Measurements from ENCODE around the gene BCOR.

The BCOR gene

DNA sequence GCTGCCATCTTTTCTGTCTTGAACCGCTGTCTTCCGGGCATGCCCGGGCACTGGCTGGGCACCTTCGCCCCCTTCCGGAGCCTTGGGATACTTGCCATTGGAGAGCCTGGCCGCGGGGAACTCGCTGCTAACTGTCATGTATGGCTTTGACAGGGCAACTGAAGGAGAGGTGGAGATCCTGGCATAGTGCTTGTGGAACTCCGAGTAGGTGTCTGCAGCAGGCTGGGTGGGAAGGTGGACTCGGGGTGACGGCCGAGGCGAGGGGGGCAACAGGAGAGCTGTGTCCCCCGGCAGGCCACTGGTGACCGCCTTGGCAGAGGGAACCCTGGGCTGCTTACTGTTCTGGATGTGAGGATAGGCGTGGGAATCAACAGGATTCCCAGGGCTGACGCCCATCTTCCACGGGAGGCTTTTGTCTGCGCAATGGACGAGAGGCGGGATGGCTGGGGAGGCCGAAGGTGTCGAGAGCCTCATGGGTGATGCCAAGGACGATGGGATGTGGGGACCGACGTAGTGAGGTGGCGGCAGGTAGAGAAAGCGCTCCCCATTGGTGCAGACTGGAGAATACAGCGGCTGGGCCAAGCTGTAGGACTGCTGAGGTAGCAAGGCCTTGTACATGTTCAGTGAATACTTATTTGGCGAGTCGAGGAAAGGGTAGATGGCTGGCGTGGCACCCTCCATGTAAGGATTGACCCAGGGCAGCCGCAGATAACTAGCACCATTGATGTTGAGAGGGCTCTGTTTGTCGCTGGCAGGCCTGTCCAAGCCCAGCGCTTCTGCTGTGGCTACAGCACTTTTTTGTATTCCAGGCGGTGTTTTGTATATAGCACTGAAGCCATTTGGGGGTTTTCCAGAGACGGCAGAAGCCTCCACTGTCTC lies 23.4 kb downstream of the BCOR start:
- peaks cover 39% of the 10 kb centered on the region for H3K4me1 ChIP-seq
- H3K9me3 ChIP-seq = 0 out of 2 replicates have a peak, but pooled peaks cover 1% of the 10 kb centered on the region
- H4K20me1 ChIP-seq = peaks cover 100% of the 10 kb centered on the region
- no peak overlapping the region for H3K4me3 ChIP-seq
- no peak overlapping the region for H3K4me2 ChIP-seq
- TF ChIP-seq Cebpa-rat (IDR thresholded peaks at IDR 0.05) = no peak
- H3K27ac ChIP-seq = no peak overlapping the region
- no peak overlapping the region for H3K9ac ChIP-seq
- H3K27me3 ChIP-seq = no peaks in the 10 kb centered on the region
- peaks cover 76% of the 10 kb centered on the region for H3K36me3 ChIP-seq

DNA sequence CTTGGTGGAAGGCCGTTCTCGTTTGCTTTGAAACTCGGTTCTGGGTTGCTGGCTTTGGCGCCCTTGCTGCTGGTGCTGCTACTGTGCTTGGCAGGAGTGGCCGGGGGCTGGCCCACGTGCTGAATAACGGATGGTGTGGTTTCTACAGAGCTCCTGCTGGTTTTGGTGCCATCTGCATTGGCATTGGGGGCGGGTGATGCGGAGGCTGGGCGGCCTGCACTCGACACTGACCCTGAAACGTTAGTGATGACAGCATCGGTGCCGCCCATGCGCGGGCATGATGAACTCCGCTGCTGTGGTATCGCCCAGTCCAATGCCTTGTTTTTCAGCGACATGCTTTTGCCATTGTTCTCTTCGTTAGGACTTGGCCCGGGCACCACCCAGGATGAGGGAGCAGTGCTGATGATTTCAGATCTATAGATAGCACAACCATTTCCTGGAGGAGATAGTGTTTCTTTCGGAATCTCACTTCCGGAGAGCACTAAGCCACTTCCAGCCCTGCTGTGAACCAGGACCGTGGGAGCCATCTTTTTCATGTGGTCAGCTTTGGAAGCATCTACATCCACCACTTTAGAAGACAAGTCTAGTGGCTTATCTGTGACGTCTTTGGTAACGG lies 24.2 kb downstream of the BCOR start:
- no peak overlapping the region for H3K9ac ChIP-seq

DNA sequence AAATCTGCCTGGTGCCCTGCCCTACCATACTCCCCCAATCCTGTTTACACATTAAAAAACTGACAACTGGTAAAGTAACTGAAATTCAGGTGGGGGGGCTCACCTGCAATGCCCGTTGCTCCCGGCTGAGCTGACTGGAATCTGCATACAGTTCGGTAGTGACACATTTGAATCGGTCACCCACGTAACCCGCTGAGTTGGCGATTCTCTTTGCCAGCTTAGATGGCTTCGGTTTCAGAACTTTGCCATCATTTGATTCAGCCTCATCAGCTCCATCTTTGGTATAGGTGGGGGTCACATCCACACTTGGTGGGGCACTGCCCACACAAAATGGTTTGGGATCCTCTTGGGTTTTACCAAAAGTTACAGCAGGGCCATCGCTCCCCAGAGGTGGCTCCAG lies 25.5 kb downstream of the BCOR start:
- Histone ChIP-seq H4K20me1 (peaks cover 100% of the 10 kb centered on the region), H3K4me2 (no peak overlapping the region), H3K4me3 (no peak overlapping the region), H3K36me3 (peaks cover 87% of the 10 kb centered on the region), H3K9me3 (0 out of 2 replicates have a peak, but pooled peaks cover 6% of the 10 kb centered on the region), H3K27ac (no peak overlapping the region), H3K27me3 (no peaks in the 10 kb centered on the region), H3K4me1 (peaks cover 30% of the 10 kb centered on the region), H3K9ac (no peak overlapping the region)
- no peak for TF ChIP-seq Cebpa-rat (IDR thresholded peaks at IDR 0.05)

More for the DNA sequence above, 24.2 kb downstream of the BCOR start:
- Histone ChIP-seq H3K4me1 (peaks cover 31% of the 10 kb centered on the region), H3K4me2 (no peak overlapping the region), H3K4me3 (no peak overlapping the region), H4K20me1 (peaks cover 100% of the 10 kb centered on the region), H3K36me3 (peaks cover 84% of the 10 kb centered on the region), H3K9me3 (0 out of 2 replicates have a peak, but pooled peaks cover 6% of the 10 kb centered on the region), H3K27me3 (no peaks in the 10 kb centered on the region), H3K27ac (no peak overlapping the region)
- TF ChIP-seq Cebpa-rat (IDR thresholded peaks at IDR 0.05) = no peak

DNA sequence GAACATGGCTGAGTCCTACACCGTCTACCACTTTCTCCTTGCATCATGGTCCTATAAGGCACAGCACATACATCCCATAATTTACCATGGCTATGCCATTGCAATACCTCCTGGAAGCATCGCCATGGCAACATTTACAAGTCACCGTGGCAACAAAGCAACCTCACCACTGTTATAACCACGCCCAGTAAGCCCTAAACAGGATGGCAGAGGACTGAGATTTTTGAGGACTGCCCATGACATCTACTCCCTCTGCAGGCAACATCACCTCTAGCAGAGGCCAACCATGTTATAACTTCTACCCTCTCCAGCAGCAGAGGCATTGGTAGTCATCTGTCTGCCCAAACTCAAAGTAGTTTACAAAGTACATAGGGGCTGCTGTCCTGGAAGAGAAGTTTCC lies 29.7 kb downstream of the BCOR start:
- Histone ChIP-seq H3K27me3 (0 out of 2 replicates have a peak, but pooled peaks cover 3% of the 10 kb centered on the region), H3K27ac (no peak overlapping the region), H3K4me2 (no peak overlapping the region), H3K9me3 (0 out of 2 replicates have a peak, but pooled peaks cover 6% of the 10 kb centered on the region), H3K36me3 (peaks cover 90% of the 10 kb centered on the region), H3K4me3 (no peak overlapping the region), H4K20me1 (peaks cover 100% of the 10 kb centered on the region), H3K4me1 (peaks cover 52% of the 10 kb centered on the region), H3K9ac (no peak overlapping the region)
- no peak for TF ChIP-seq Cebpa-rat (IDR thresholded peaks at IDR 0.05)

DNA sequence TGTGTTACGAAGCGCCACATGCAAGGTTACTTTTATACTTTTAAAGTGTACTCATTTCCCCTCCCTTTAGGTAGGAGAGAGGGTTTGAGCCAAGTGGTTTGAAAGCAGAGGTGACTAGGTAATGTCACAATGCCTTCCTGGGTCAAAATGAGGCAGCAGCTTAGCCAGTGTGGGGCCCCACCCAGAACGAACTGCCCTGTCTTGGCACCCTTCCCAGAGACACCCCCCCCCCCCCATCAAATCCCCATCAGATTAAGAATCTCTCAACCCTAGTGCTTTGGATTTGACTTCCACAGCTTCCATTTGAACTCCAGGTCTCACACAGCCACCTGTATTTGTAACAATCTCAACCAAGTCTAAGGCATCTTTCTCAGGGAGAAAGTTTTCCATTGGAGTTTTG lies 31.1 kb downstream of the BCOR start:
- no peak for TF ChIP-seq Cebpa-rat (IDR thresholded peaks at IDR 0.05)
- Histone ChIP-seq H3K4me2 (peak overlapping the region; percentile 69), H3K4me1 (peaks cover 64% of the 10 kb centered on the region), H3K27me3 (0 out of 2 replicates have a peak, but pooled peaks cover 3% of the 10 kb centered on the region), H3K4me3 (no peak overlapping the region), H3K9me3 (0 out of 2 replicates have a peak, but pooled peaks cover 6% of the 10 kb centered on the region), H4K20me1 (peaks cover 93% of the 10 kb centered on the region), H3K27ac (no peak overlapping the region), H3K9ac (no peak overlapping the region), H3K36me3 (peaks cover 90% of the 10 kb centered on the region)

DNA sequence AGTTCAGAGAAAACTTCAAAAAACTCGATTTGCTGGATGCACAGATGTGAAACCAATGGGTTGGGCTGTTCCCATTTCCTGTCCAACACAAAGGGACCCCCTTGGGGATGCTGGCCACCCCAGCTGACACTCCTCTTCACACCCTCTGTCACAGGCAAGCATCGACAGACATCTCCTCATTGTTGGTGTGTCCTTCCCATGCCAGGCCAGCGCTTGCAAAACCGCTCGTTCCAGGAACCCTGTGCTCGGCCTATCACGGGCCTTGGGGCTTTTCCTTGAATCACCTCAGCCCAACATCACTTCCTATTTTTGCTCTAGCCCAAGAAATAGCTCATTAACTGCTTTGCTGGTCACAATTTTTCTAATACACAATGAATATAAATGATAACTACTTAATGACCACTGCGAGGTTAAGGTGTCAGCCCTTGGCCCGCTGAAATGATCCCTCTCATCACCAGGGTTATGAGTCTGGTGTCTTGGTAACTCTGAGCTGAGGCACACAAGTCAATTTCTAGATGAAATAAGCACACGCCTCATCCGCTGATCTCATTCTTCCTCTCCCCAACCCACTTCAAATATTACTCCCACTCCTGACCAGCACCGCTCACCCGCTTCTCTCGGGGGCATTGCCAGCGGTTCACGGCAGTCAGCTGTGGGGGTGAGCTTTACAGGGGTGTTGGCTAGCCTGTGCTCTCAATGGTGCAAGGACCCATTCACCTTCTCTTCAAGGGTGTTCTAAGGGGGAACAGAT lies 32.3 kb downstream of the BCOR start:
- H3K4me1 ChIP-seq = peaks cover 67% of the 10 kb centered on the region
- H3K36me3 ChIP-seq = peaks cover 95% of the 10 kb centered on the region
- H3K9me3 ChIP-seq = 0 out of 2 replicates have a peak, but pooled peaks cover 6% of the 10 kb centered on the region
- TF ChIP-seq Cebpa-rat (IDR thresholded peaks at IDR 0.05) = no peak
- H4K20me1 ChIP-seq = peaks cover 92% of the 10 kb centered on the region
- peak overlapping the region; percentile 69 for H3K4me2 ChIP-seq
- 0 out of 2 replicates have a peak, but pooled peaks cover 3% of the 10 kb centered on the region for H3K27me3 ChIP-seq
- H3K9ac ChIP-seq = no peak overlapping the region
- H3K27ac ChIP-seq = peak overlapping the region; percentile 30; the same call in 1 of the 2 replicates
- H3K4me3 ChIP-seq = no peak overlapping the region

DNA sequence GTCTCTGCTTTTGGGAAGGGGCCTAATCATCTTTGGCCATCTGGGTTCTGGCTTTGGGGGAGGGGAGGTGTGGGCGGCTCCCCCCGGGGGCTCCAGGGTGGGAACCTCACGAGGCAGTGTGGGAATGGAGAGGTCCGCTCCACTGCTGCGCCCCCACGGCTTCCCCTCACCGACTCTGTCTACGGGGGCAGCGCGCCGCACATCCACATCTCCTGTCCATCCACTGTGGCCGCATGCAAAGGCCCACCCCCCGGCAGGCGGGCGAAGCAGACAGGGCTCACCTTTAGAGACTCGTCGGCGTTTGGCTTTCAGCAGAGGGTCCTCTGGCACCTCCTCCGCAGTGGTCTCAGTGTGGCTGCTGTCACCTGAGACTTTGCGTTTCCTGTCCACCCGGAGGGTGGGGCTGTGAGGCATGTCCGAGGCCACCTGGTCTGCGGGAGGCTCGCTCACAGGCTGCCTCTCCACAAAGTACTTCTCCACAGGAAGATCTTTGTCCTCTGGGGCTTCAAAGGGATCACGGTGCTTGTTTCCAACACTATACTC lies 33.6 kb downstream of the BCOR start:
- Histone ChIP-seq H3K4me1 (peaks cover 67% of the 10 kb centered on the region), H3K36me3 (peaks cover 95% of the 10 kb centered on the region), H3K4me3 (no peak overlapping the region), H3K4me2 (peak overlapping the region; percentile 69), H3K9me3 (0 out of 2 replicates have a peak, but pooled peaks cover 3% of the 10 kb centered on the region), H4K20me1 (peaks cover 92% of the 10 kb centered on the region), H3K27ac (peak overlapping the region; percentile 37; the same call in 1 of the 2 replicates), H3K27me3 (0 out of 2 replicates have a peak, but pooled peaks cover 3% of the 10 kb centered on the region), H3K9ac (no peak overlapping the region)
- no peak for TF ChIP-seq Cebpa-rat (IDR thresholded peaks at IDR 0.05)

DNA sequence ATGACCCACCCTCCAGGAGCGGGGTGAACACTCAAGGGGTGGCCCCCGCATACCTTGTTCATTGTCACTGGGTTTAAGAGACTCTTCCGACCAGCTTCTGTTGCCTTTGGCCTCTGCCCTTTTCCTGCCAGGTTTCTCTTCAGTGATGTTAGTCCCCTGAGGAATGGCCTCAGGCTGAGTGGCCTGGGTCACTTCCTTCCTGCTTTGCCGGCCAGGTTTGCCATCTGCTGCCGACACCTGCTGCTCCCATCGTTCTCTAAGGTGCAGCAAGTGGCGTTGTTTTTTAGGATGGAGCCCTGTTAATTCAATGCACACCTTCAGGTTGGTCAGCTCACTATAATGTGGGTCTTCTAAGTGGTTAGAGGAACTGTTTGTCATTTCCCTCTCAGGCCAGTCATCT lies 34.2 kb downstream of the BCOR start:
- peaks cover 92% of the 10 kb centered on the region for H4K20me1 ChIP-seq
- H3K27ac ChIP-seq = peak overlapping the region; percentile 37
- no peak for TF ChIP-seq Cebpa-rat (IDR thresholded peaks at IDR 0.05)
- 0 out of 2 replicates have a peak, but pooled peaks cover 3% of the 10 kb centered on the region for H3K27me3 ChIP-seq
- H3K9ac ChIP-seq = peak overlapping the region; percentile 12; the same call in 1 of the 2 replicates
- H3K9me3 ChIP-seq = no peaks in the 10 kb centered on the region
- no peak overlapping the region for H3K4me3 ChIP-seq
- H3K4me2 ChIP-seq = peak overlapping the region; percentile 69
- H3K4me1 ChIP-seq = peaks cover 67% of the 10 kb centered on the region
- H3K36me3 ChIP-seq = peaks cover 95% of the 10 kb centered on the region
